ENCODE data around the gene ZNF385D. TPM values are rescaled to one million over a fixed set of nuclear protein-coding genes. Genes with fewer than 3 reads are reported as not detected.

ZNF385D gene
- total RNA-seq, 1 donor from 2014 or later, result 2.1 TPM

DNA sequence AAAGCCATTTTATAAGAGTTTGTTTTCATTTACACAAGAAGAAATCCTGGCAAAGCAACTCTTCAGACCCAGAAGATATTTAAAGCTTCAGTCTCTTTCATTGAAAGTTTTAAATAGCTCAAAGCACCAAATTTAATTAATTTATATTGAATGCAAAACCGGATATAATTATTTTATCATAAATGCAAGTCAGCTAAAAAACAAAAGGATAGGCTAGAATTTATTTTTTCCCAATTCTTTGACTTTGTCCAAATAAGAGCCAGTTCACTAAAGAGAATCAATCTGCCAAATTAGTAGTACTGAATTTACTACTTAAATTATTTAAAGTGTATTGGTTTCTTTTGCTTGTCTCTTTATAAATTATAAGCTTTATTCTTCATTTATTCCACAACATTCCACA, 101.5 kb downstream of the ZNF385D start:
- DNase-seq (ENCODE audit: low read depth, low spot score), result no peak
- Mint-ChIP-seq H3K27ac (ENCODE audit: unreplicated experiment) (no peak overlapping the region), H3K27me3 (ENCODE audit: low read depth) (no peaks in the 10 kb centered on the region), H3K4me3 (no peak overlapping the region), H3K36me3 (ENCODE audit: low read depth) (no peaks in the 10 kb centered on the region), H3K9me3 (no peaks in the 10 kb centered on the region), H3K4me1 (no peaks in the 10 kb centered on the region)
- TF ChIP-seq, protein P1, sequence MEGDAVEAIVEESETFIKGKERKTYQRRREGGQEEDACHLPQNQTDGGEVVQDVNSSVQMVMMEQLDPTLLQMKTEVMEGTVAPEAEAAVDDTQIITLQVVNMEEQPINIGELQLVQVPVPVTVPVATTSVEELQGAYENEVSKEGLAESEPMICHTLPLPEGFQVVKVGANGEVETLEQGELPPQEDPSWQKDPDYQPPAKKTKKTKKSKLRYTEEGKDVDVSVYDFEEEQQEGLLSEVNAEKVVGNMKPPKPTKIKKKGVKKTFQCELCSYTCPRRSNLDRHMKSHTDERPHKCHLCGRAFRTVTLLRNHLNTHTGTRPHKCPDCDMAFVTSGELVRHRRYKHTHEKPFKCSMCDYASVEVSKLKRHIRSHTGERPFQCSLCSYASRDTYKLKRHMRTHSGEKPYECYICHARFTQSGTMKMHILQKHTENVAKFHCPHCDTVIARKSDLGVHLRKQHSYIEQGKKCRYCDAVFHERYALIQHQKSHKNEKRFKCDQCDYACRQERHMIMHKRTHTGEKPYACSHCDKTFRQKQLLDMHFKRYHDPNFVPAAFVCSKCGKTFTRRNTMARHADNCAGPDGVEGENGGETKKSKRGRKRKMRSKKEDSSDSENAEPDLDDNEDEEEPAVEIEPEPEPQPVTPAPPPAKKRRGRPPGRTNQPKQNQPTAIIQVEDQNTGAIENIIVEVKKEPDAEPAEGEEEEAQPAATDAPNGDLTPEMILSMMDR (conservative IDR thresholded peaks at IDR 0.05), result no peak

DNA sequence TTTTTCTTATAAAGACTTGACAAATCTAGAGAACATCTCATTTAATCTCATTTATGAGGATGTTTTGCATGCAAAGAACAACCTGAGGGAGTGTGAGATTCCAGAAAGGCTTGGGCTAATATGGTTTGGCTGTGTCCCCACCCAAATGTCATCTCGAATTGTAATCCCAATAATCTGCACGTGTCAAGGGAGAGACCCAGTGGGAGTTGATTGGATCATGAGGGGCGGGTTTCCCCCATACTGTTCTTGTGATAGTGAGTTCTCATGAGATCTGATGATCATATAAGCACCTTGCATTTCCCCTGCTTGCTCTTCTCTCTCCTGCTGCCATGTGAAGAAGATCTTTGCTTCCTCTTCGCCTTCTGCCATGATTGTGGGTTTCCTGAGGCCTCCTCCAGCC, 103.0 kb downstream of the ZNF385D start:
- no peak overlapping the region for H3K4me3 Mint-ChIP-seq
- no peaks in the 10 kb centered on the region for H3K27me3 Mint-ChIP-seq (ENCODE audit: low read depth)
- H3K4me1 Mint-ChIP-seq, result peaks cover 4% of the 10 kb centered on the region
- H3K36me3 Mint-ChIP-seq (ENCODE audit: low read depth), result no peaks in the 10 kb centered on the region
- TF ChIP-seq, protein P1 (conservative IDR thresholded peaks at IDR 0.05), result no peak
- no peak overlapping the region for H3K27ac Mint-ChIP-seq (ENCODE audit: unreplicated experiment)
- DNase-seq (ENCODE audit: low read depth, low spot score), result no peak
- no peaks in the 10 kb centered on the region for H3K9me3 Mint-ChIP-seq

DNA sequence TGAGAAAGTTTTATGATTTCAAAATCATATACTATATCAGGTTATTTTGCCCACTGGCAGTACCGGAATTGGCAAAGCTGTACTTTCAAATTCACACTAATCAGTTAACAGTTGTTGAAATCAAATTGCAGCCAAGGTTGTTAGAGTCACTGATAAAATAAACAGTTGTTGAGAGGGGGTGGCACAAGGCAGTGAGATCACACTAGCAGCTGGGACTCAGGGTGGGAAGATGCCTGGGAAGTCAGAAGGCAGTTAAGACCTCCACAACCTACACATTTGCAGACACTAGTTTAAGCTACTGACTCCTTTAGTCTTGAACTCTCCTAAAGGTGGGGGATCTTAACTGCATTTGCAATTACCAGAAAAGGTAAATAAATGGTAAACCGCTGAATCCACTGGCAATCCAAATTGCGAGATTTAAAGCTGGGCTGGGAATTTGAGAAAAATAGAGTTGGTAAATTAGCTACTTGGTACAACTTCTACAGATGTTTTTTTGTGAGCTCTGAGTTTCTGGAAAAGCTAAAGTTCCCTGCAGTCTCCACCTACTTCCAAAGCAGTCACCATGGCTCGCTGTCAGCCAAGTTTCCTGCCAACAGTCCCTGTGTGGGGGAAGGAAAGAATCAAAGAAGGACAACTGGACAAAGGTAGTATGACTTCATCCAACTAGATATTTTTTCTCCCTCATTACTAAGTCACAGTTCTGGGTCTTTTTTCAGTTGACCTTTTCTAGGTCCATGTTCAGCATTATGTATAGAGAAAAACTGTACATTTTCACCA, 105.7 kb downstream of the ZNF385D start:
- Mint-ChIP-seq H3K27me3 (ENCODE audit: low read depth) (no peaks in the 10 kb centered on the region), H3K4me1 (peaks cover 4% of the 10 kb centered on the region), H3K9me3 (peaks cover 2% of the 10 kb centered on the region), H3K36me3 (ENCODE audit: low read depth) (no peaks in the 10 kb centered on the region), H3K4me3 (no peak overlapping the region), H3K27ac (ENCODE audit: unreplicated experiment) (no peak overlapping the region)
- no peak for DNase-seq (ENCODE audit: low read depth, low spot score)
- TF ChIP-seq, protein P1 (conservative IDR thresholded peaks at IDR 0.05), result no peak

DNA sequence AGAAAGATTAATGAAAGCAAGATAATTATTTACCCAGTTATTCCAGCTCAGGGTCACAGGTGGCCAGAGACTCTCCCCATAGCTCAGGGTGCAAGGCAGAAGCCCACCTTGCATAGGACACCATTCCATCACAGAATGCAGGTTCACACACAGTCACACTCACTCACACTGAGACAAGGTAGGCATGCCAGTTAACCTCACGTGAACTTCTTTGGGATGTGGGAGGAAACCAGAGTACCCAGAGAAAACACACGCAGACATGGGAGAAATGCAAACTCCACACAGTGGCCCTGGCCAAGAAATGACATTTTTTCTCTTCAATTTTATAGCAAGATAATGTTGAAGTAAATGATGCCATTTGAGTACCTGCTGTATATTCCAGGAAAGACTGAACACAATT, 106.7 kb downstream of the ZNF385D start:
- no peak for DNase-seq (ENCODE audit: low read depth, low spot score)
- Mint-ChIP-seq H3K9me3 (peaks cover 2% of the 10 kb centered on the region), H3K27me3 (ENCODE audit: low read depth) (no peaks in the 10 kb centered on the region), H3K27ac (ENCODE audit: unreplicated experiment) (no peak overlapping the region), H3K4me3 (no peak overlapping the region), H3K4me1 (peaks cover 4% of the 10 kb centered on the region), H3K36me3 (ENCODE audit: low read depth) (no peaks in the 10 kb centered on the region)
- TF ChIP-seq, protein P1 (conservative IDR thresholded peaks at IDR 0.05), result no peak

DNA sequence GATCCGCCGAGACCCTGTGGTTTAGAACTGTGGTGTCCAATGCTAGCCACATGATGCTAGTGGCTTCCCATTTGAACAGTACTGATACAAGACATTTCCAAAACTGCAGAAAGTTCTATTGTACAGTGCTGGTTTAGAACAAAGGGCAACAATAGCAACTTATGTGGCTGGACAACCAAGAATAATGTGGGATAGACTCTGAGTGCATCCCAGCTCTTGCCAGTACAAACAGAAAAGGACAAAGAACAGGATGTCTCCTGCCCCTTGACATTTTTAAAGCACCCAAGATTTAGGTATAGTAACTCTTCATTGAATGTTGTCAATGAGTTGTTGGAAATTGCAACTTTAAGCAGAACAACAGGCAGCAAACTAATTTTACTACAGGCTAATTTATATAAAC, 107.3 kb downstream of the ZNF385D start:
- TF ChIP-seq, protein P1 (conservative IDR thresholded peaks at IDR 0.05), result no peak
- Mint-ChIP-seq H3K4me3 (no peak overlapping the region), H3K27me3 (ENCODE audit: low read depth) (no peaks in the 10 kb centered on the region), H3K36me3 (ENCODE audit: low read depth) (no peaks in the 10 kb centered on the region), H3K4me1 (peaks cover 4% of the 10 kb centered on the region), H3K27ac (ENCODE audit: unreplicated experiment) (no peak overlapping the region), H3K9me3 (peaks cover 2% of the 10 kb centered on the region)
- DNase-seq (ENCODE audit: low read depth, low spot score), result no peak
